SJCRH30 (cell line): ENCODE results near the gene PRR33. TPM values are rescaled to one million over a fixed set of nuclear protein-coding genes. Genes with fewer than 3 reads are reported as not detected.

ENCODE experiments used
- DNase-seq, 2 experiments: peaks; one replicate each; pipeline ENCODE4 v3.0.0-alpha.2; 2015 to 2020
- H3K27ac ChIP-seq: fragments of 250-450 bp; sonication (Bioruptor Pico); 2 replicates; pipeline ENCODE4 v1.5.1; 2020; ENCODE audit warnings: mild to moderate bottlenecking, moderate library complexity
- H3K27me3 ChIP-seq: fragments of 250-450 bp; sonication (Bioruptor Pico); 2 replicates; pipeline ENCODE4 v1.5.1; 2020; ENCODE audit warnings: mild to moderate bottlenecking, moderate library complexity
- H3K36me3 ChIP-seq: fragments of 250-450 bp; sonication (Bioruptor Pico); 2 replicates; pipeline ENCODE4 v1.5.1; 2020; ENCODE audit warnings: mild to moderate bottlenecking, moderate library complexity
- H3K4me1 ChIP-seq: fragments of 250-450 bp; sonication (Bioruptor Pico); 2 replicates; pipeline ENCODE4 v1.5.1; 2020; ENCODE audit warnings: mild to moderate bottlenecking, moderate library complexity
- H3K4me3 ChIP-seq: fragments of 250-450 bp; sonication (Bioruptor Pico); 2 replicates; pipeline ENCODE4 v1.5.1; 2020; ENCODE audit warnings: mild to moderate bottlenecking, moderate library complexity
- H3K9me3 ChIP-seq: fragments of 250-450 bp; sonication (Bioruptor Pico); replicated peaks from 2 replicates; pipeline ENCODE4 v1.5.1; 2020; ENCODE audit warnings: mild to moderate bottlenecking, moderate library complexity
- total RNA-seq: library from RNA; depleted of rRNA; stranded (reverse); fragments of >200 nt; shearing (Covaris generic); gene quantifications from 2 replicates; pipeline ENCODE4 v1.2.3, GENCODE V29; 2014; rRNA removed

PRR33 gene
- total RNA-seq, 1 experiment from 2014 or later = 0.02 TPM

DNA sequence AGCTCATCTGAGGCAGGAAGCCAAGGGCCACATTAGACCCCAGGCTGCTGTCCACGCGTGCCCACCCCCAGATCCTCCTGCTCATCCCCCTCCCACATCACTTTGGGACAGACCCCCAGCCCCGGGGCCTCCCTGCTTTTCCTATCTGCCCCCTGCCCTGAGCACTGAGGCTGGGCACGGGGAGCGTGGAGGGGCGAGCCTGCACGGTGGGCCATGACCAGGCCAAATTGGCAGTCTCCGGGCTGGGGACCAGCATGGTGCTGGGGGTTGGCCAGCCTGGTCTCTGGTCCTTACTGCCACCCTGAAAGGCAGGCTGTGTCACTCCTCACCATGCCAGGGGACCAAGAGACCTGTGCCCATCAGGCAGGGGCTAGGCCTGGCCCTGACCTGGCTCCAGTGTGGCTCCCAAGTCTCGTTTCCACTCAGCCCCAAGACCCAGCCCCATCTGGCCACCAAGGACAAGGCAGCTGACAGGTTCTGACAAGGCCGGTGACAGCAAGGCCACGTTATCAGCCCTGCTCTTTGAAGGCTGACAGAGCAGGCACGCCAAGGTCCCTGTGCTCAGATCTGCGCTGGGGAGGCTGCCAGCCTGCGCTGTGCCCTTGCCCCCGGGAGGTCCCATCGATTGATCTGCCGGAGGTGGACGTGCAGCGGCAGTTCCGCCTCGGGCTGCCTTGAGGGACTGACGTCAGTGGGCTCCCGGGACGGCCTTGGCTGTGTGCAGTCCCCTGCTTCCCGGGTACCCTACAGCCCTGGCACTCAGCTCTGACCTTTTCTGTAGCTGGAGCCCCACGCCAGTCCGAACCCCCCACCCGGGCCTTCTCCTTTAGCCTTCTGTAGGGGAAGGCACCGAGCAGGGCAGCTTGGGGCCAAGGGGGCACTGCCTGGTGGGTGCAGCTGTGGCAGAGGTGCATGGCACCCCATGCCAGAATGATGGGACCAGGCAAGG lies 49.3 kb downstream of the PRR33 start:
- Histone ChIP-seq H3K4me1 (peaks cover 42% of the 10 kb centered on the region), H3K27me3 (peaks cover 11% of the 10 kb centered on the region; the same call in 1 of the 2 replicates), H3K27ac (no peak overlapping the region), H3K4me3 (no peak overlapping the region), H3K36me3 (no peaks in the 10 kb centered on the region), H3K9me3 (no peaks in the 10 kb centered on the region)
- DNase-seq = no peak

- H3K36me3 ChIP-seq = no peaks in the 10 kb centered on the region
- H3K4me1 ChIP-seq = peaks cover 38% of the 10 kb centered on the region
- DNase-seq = no peak
- H3K27ac ChIP-seq = no peak overlapping the region
- H3K4me3 ChIP-seq = no peak overlapping the region
- H3K9me3 ChIP-seq = no peaks in the 10 kb centered on the region
- H3K27me3 ChIP-seq = peaks cover 11% of the 10 kb centered on the region; the same call in 1 of the 2 replicates
Measured at GRCh38 chr11:1841511-1842148, 50.1 kb downstream of the PRR33 start.

GRCh38 chr11:1840780-1841480 lies 50.8 kb downstream of the PRR33 start:
- Histone ChIP-seq H3K36me3 (no peaks in the 10 kb centered on the region), H3K9me3 (no peaks in the 10 kb centered on the region), H3K27me3 (peaks cover 11% of the 10 kb centered on the region; the same call in 1 of the 2 replicates), H3K27ac (no peak overlapping the region), H3K4me1 (peaks cover 34% of the 10 kb centered on the region), H3K4me3 (no peak overlapping the region)
- no peak for DNase-seq

- H3K36me3 ChIP-seq = no peaks in the 10 kb centered on the region
Measured at GRCh38 chr11:1839924-1840779, 51.5 kb downstream of the PRR33 start.

GRCh38 chr11:1839204-1839923 lies 52.3 kb downstream of the PRR33 start:
- Histone ChIP-seq H3K27me3 (no peaks in the 10 kb centered on the region), H3K4me3 (no peak overlapping the region), H3K9me3 (no peaks in the 10 kb centered on the region), H3K4me1 (peaks cover 38% of the 10 kb centered on the region), H3K27ac (peak overlapping the region; percentile 67), H3K36me3 (no peaks in the 10 kb centered on the region)
- peak; percentile 70 to 81 for DNase-seq

More at GRCh38 chr11:1839924-1840779, 51.5 kb downstream of the PRR33 start:
- Histone ChIP-seq H3K27ac (peak overlapping the region; percentile 67), H3K9me3 (no peaks in the 10 kb centered on the region), H3K27me3 (peaks cover 6% of the 10 kb centered on the region; the same call in 1 of the 2 replicates), H3K4me1 (peaks cover 38% of the 10 kb centered on the region), H3K4me3 (no peak overlapping the region)
- DNase-seq = no peak

GRCh38 chr11:1838426-1839144 lies 53.1 kb downstream of the PRR33 start, which contains the start of gene TNNI2:
TSS of gene TNNI2 (plus strand) at chr11:1838981. CDS start at chr11:1839697, 716 bp downstream.
- Histone ChIP-seq H3K4me1 (peaks cover 46% of the 10 kb centered on the region), H3K4me3 (no peak within 1 kb of the TSS), H3K27me3 (no peaks in the 10 kb centered on the region), H3K9me3 (no peaks in the 10 kb centered on the region), H3K27ac (peak within 1 kb of the TSS; percentile 67), H3K36me3 (no peaks in the 10 kb centered on the region)
- peak; percentile 40 to 49 for DNase-seq

Other genes starting within 250 kb of the PRR33 start
- not detected in 2 replicates for gene KRTAP5-6, start 194.7 kb downstream of the PRR33 start, total RNA-seq
- 0.18 and 0.23 TPM in 2 replicates for gene IFITM10, start 141.3 kb downstream of the PRR33 start, total RNA-seq
- 70.2 and 71.4 TPM in 2 replicates for gene CTSD, start 128.0 kb downstream of the PRR33 start, total RNA-seq
- 1.7 and 2.7 TPM in 2 replicates for gene SYT8, start 56.9 kb downstream of the PRR33 start, total RNA-seq
- gene TNNI2, start 52.9 kb downstream of the PRR33 start, total RNA-seq = 20.2 and 20.5 TPM in 2 replicates
- 15.0 and 15.4 TPM in 2 replicates for gene LSP1, start 38.8 kb downstream of the PRR33 start, total RNA-seq
- 2.2 and 2.3 TPM in 2 replicates for gene TNNT3, start 27.8 kb upstream of the PRR33 start, total RNA-seq
- gene MRPL23, start 55.4 kb upstream of the PRR33 start, total RNA-seq = 50.4 and 54.9 TPM in 2 replicates
- gene H19, start 105.9 kb upstream of the PRR33 start, total RNA-seq = 0.10 TPM in 1 of 2 replicates, not detected in the other
- gene IGF2, start 247.5 kb upstream of the PRR33 start, total RNA-seq = 513 and 574 TPM in 2 replicates